DLD1 (cell line): ENCODE results near the gene ADIG.

Experiments used
- in situ Hi-C: cut with HindIII; loops from 2 replicates; pipeline ENCODE4 v1.10.0; 2017; ENCODE audit warnings: low sequenced_read_pairs

Gene ADIG

DNA sequence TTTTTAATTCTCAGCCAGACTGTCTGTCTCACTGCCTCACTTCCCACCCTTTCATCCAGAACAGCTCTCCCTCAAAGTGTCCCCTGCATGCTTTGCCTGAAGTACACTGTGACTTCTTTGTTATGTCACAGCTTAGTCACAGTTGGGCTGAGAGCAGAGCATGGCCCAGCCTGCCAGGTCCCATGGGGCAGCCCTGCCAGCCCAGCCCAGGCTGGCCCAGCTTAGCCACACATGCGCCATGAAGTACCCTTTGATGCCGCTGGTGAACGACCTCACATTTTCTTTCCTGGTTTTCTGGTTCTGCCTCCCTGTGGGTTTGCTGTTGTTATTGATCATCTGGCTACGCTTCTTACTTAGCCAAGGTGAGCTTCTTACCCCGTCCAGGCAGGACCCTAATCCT is at the start of gene ADIG:
TSS of gene ADIG (plus strand) at position 185 of the 400 bp plus-strand sequence. CDS start at position 239, 54 bp downstream.
- in situ Hi-C loops, result no loop called here

DNA sequence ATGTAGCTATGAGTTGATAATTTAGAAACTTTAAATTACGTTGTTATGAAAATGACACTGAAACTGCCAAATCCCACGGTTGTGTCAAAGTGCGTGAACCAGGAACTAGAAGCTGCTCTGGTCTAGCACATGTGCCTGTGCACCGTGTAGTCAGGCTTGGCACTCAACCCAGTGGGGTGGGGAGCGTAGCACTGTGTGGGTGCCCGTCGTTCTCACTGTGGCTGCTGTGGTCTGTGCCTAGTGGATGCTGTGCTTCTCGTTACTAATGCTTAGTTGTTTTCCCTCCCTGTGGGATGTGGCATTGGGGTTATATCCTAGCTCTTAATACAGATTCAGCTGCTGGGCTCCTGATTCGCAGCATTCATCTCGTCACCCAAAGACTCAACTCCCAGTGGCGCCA is 46.2 kb upstream of the ADIG start:
- in situ Hi-C loops, result no loop called here

GRCh38 chr20:38536310-38536709 is 44.7 kb upstream of the ADIG start:
- in situ Hi-C loops, result no loop called here

GRCh38 chr20:38537176-38537575 is 43.8 kb upstream of the ADIG start:
- in situ Hi-C loops, result no loop called here

GRCh38 chr20:38538789-38539188 is 42.2 kb upstream of the ADIG start:
- in situ Hi-C loops, result no loop called here

- in situ Hi-C loops, result no loop called here
These were observed 37.7 kb upstream of the ADIG start for GRCh38 chr20:38543014-38543906.

GRCh38 chr20:38545771-38546170 is 35.2 kb upstream of the ADIG start:
- in situ Hi-C loops, result no loop called here

DNA sequence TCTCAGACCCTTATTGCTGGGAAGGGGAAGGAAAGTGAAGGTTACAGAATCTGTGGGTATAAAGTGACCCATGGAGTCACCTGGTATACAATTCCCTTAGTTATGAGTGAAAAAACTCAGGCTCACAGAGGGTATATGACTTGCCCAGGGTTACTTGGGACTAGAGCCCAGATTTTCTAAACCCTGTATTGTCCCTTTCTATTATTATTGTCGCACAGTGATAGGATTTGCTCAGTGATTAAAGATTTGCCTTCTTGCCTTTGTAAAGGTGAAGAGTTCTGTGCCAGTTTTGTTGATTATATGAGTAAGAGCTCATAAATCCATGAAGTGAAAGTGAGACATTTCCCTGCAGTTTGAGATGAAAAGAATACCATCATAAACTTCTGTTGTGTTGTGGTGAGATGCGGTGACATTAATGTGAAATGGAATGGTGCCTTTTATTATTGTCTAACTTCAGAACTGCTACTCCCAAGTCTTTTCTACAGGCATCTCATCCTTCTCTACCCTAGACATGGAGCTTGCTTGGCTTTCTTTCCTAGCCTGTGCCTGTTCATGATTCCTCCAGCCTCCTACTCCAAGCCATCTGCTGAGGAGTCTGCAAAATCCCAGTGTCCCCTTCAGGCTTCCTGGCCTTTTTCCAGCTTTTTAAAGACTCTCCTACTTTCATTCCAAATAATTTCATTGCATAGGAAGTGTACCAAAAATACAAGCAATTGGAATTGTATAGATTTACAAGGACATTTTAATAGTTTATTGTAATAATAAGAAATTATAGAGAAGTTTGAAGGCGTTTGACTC is 33.5 kb upstream of the ADIG start:
- in situ Hi-C loops, result no loop called here

DNA sequence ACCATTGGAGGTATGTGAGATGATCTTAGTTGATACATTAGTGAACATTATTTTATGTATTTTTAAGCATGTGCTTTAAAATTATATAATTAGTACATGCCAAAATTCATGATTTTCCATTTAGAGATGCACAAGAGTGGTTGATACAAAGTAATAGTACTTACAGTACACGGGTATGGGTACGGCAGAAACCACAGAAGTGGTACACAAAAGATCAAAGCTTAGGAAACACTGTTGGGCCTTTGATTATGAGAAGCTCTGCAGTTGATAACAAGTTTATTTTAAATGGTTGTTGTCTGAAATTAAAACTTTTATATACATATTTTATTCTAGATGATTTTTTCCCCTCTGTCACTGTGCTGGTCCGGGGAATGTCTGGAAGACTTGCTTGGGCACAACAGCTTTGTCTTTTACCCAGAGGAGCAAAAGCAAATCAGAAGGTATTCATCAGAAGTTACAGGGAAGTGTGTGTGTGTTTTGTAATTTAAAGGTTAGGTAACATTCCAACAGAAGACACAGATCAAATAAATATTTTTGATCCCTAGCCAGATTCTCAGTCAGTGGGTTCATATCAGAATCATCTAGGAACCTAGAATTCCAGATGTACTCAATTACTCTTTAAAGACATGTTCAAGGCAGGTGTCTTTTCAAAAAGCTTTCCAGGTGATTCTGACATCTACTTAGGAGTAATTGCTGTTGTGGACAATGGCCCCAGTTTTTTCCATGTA is 32.5 kb upstream of the ADIG start:
- in situ Hi-C loops, result no loop called here

- in situ Hi-C loops, result no loop called here
These were observed 30.7 kb upstream of the ADIG start for GRCh38 chr20:38550274-38550673.

DNA sequence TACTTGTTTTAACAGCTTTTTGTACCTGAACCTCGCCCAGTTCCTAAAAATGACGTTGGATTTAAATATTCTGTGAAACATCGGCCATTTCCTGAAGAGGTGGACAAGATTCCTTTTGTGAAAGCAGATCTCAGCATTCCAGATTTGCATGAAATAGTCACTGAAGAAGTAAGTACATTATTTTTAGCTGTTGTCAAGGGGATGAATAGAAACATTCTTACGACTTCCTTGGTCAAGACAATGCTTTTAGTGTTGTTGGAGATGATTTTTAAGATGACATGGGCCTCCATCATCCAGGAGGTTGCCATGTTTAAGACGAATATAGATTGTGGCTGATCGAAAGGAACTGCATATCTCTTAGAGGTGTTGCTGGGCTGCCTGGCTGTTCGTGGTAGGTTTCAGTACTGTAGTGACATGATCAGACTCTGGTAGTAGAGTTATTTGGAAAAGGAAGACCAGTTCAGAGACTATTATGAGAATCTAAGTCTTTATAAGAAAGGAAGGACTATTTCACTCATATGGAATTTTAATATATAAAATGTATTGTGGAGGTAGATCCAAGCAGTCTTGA is 29.9 kb upstream of the ADIG start:
- in situ Hi-C loops, result no loop called here

GRCh38 chr20:38554986-38555385 is 26.0 kb upstream of the ADIG start:
- in situ Hi-C loops, result no loop called here

- in situ Hi-C loops, result no loop called here
These were observed 25.6 kb upstream of the ADIG start for GRCh38 chr20:38555395-38555794.

GRCh38 chr20:38557174-38557573 is 23.8 kb upstream of the ADIG start:
- in situ Hi-C loops, result no loop called here

DNA sequence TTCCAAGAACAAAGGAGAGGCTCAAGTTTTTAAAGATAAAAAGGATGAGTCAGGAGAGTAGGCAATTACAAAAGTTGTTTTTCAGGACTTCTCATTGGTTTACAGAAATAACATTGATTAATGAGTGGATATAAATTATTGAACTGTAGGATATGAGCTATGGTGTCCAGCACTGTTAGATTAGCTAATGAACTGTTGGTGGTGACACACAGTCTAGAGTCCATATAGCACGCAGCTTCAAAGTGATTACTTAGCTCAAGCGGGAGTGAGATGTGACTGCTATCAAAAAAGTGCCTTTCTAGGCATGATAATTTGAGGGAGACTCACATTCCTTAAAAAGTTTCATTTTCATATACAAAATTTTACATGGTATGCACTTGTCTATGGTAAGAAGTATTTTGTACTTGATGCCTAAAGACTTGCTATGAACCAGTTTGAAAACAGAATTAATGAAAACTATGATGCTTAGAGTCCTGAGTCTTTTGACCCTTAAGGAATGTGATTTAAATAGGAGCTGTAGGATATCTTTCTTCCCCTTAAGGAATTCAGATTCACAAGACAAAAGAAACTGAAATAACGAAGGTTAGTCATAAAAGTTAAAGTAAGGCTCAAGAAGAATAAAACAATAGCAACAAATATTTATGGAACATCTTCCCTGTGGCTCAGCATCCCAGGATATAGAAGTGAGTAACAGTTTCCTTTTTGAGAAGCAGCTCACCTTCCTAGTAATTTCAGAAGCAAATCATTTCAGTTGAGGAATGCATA is 22.2 kb upstream of the ADIG start:
- in situ Hi-C loops, result no loop called here

DNA sequence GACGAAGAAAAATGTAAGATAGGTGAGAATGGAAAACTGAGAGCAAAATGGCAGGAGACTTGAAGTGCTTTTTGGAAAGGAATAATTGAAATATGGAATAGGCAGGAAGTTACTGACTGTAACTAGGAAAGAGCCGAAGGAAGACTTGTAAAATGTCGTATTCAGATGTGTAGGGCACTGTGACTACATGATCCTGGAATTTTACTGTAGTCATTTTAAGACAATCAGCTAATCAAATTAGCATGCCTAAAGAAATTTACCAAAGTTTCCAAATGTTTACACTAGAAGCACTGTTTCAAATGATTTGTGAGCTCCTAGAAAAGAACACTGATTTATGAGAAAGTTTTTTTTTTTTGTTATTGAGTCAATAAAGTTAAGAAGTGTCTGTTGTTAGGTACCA is 21.2 kb upstream of the ADIG start:
- in situ Hi-C loops, result no loop called here

- in situ Hi-C loops, result no loop called here
These were observed 17.1 kb upstream of the ADIG start for GRCh38 chr20:38563802-38564431.

GRCh38 chr20:38564680-38565079 is 16.3 kb upstream of the ADIG start:
- in situ Hi-C loops, result no loop called here

- in situ Hi-C loops, result no loop called here
These were observed 14.9 kb upstream of the ADIG start for GRCh38 chr20:38566036-38566598.
